Measurements from ENCODE around the gene ABCC4. TPM values are rescaled to one million over a fixed set of nuclear protein-coding genes. Genes with fewer than 3 reads are reported as not detected.

ABCC4 gene
- total RNA-seq, 1 donor from 2014 or later = 33.4 TPM

GRCh38 chr13:95159458-95159857 is 141.8 kb downstream of the ABCC4 start:
- no peak for TF ChIP-seq CTCF (conservative IDR thresholded peaks at IDR 0.05; ENCODE audit: low read depth, low read length)
- no peak for DNase-seq (ENCODE audit: low read depth)

DNA sequence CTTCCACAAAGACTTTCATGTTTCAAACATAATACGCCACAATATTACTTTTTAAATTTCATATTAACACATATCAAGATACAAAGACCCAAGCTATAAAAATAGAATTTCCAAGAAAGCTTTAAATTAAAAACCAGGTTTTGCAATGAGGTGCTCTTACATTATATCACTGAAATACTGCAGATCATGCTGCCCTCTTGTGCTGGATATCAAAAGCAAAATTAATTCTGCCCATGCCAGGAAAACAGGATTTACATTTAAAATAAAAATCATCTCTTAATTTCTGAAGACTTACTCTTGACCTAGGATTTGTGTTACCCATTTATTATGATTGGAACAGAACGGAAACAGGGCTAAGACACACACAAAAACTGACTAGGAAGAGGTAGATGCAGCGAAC is 145.0 kb downstream of the ABCC4 start:
- no peak overlapping the region for H3K4me3 ChIP-seq (ENCODE audit: low read depth, low read length)
- peak; percentile 27 for TF ChIP-seq CTCF (conservative IDR thresholded peaks at IDR 0.05; ENCODE audit: low read depth, low read length)
- DNase-seq (ENCODE audit: low read depth) = no peak

More at GRCh38 chr13:95159458-95159857, 141.8 kb downstream of the ABCC4 start:
- no peak overlapping the region for H3K4me3 ChIP-seq (ENCODE audit: low read depth, low read length)

GRCh38 chr13:95155504-95155903 is 145.7 kb downstream of the ABCC4 start:
- DNase-seq (ENCODE audit: low read depth) = no peak
- TF ChIP-seq CTCF (conservative IDR thresholded peaks at IDR 0.05; ENCODE audit: low read depth, low read length) = no peak
- H3K4me3 ChIP-seq (ENCODE audit: low read depth, low read length) = no peak overlapping the region

DNA sequence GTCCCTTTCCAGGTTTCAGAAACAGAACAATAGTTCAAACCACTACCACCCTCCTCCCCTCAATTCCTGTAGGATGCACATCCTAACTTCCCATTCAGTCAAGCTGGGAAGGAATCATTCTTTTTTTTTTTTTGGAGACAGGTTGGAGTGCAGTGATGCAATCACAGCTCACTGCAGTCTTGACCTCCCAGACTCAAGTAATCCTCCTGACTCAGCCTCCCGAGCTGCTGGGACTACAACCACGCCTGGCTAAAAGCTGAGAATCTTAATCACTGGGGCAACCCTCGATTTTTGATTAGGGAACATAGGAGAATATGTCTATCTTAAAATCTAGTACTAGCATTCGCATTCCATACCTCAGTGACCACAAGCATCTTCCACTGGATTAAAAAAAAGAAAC is 146.2 kb downstream of the ABCC4 start:
- no peak for TF ChIP-seq CTCF (conservative IDR thresholded peaks at IDR 0.05; ENCODE audit: low read depth, low read length)
- DNase-seq (ENCODE audit: low read depth) = no peak
- H3K4me3 ChIP-seq (ENCODE audit: low read depth, low read length) = no peak overlapping the region

GRCh38 chr13:95154413-95154886 is 146.8 kb downstream of the ABCC4 start:
- TF ChIP-seq CTCF (conservative IDR thresholded peaks at IDR 0.05; ENCODE audit: low read depth, low read length) = no peak
- no peak for DNase-seq (ENCODE audit: low read depth)
- no peak overlapping the region for H3K4me3 ChIP-seq (ENCODE audit: low read depth, low read length)

DNA sequence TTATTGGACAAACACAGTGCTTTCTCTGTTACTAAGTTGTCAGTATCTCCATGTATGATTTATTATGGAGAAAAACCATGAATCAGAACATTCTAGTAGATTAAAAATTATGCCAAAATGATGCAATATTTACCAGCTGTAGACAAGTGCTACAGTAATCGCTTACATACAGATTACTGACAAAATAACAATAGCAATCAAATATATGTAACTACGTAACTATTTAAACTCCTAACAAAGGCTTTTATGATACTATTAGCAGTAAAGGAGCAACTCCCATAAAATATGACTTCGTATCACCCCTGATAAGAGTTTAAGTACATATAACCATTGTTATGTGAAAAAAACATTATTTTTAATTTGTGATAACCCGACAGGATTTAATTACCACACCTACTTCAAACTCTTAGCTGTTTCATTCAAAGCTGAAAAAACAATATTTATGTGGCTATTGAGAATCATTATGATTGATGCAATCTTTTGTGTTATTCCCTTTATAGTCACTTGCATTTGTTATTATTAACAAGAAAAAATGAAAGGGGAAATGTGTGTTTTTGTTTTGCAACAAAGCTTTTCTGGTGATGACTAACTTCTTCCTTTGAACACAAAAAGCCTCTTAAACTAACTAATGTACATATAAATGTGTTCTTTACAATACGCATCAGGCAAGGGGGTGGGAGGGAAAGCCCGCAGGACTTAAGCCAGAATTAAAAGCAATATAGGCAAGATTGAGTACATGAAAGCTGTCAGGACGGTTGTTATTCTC is 147.4 kb downstream of the ABCC4 start:
- TF ChIP-seq CTCF (conservative IDR thresholded peaks at IDR 0.05; ENCODE audit: low read depth, low read length) = no peak
- DNase-seq (ENCODE audit: low read depth) = no peak
- no peak overlapping the region for H3K4me3 ChIP-seq (ENCODE audit: low read depth, low read length)
